ENCODE data around the gene TMEM253.

GRCh38 chr14:21096978-21097635 lies 3.8 kb upstream of the TMEM253 start:
- TF ChIP-seq SP1 (IDR thresholded peaks at IDR 0.05): no peak
- no peak for TF ChIP-seq HDGF (IDR thresholded peaks at IDR 0.05; ENCODE audit: borderline replicate concordance)
- no peak for TF ChIP-seq ARNT (IDR thresholded peaks at IDR 0.05)

All from HEK293T (cell line).